Progenitor cell of endocrine pancreas (in vitro differentiated cells): ENCODE results near the gene CNGA2. TPM values are rescaled to one million over a fixed set of nuclear protein-coding genes. Genes with fewer than 3 reads are reported as not detected.
A peak's percentile ranks its signal among the peaks of the same experiment; 100 is the strongest.

ENCODE experiments used
- DNase-seq: peaks from one replicate; pipeline ENCODE4 v3.0.0; 2021; ENCODE audit warnings: low spot score; ENCODE audit not compliant: unreplicated experiment
- H3K27ac Mint-ChIP-seq: 2 replicates; pipeline ENCODE4 v1.8.0; 2021; ENCODE audit warnings: mild to moderate bottlenecking, moderate library complexity, mixed read lengths
- H3K27me3 Mint-ChIP-seq: 2 replicates; pipeline ENCODE4 v1.8.0; 2021; ENCODE audit warnings: mixed read lengths
- H3K36me3 Mint-ChIP-seq: 2 replicates; pipeline ENCODE4 v1.8.0; 2022; ENCODE audit warnings: mixed read lengths; ENCODE audit not compliant: insufficient read depth
- H3K4me1 Mint-ChIP-seq: 2 replicates; pipeline ENCODE4 v1.8.0; 2021; ENCODE audit warnings: low read depth, mixed read lengths
- H3K4me3 Mint-ChIP-seq: 2 replicates; pipeline ENCODE4 v1.8.0; 2021; ENCODE audit warnings: low read depth, mild to moderate bottlenecking, moderate library complexity, mixed read lengths
- H3K9me3 Mint-ChIP-seq: 2 replicates; pipeline ENCODE4 v1.8.0; 2021; ENCODE audit warnings: low read depth, mixed read lengths
- long read RNA-seq: library from polyadenylated mRNA; unstranded; transcript quantifications from one replicate; pipeline ENCODE4 v2.0.0, GENCODE V29; 2020
- total RNA-seq: library from RNA; stranded (reverse); gene quantifications from 2 replicates; pipeline ENCODE4 v1.2.1, GENCODE V29; 2021
- TF ChIP-seq, protein P1 (sequence below): fragments of 200-600 bp; sonication (generic); IDR thresholded peaks from one replicate; pipeline ENCODE4 v1.5.0; 2021; ENCODE audit warnings: antibody characterized with exemption, mild to moderate bottlenecking; ENCODE audit not compliant: unreplicated experiment

Gene CNGA2
- total RNA-seq = not detected in 2 replicates
- long read RNA-seq = 0 reads

DNA sequence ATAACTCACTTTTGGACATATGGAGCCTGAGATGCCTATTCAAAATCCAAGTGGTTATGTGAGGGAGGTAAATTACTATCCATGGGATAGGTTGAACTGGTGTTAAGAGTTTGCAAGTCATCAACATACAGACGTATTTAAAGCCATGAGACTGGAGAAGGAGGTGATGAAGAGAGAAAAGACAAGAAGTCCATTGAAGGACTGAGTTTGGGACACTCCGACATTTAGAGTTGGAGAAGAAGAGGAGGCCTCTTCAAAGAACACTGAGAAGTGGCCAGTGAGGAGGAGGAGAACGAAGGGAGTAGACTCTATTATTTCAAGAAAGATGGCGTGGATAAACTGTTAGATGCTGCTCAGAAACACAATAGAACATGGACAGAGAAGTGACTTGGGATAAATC is at the start of gene CNGA2:
Gene CNGA2, plus strand, starts transcription at position 301 of the 400 bp plus-strand sequence. CDS start 3,738 bp downstream, outside the sequence.
- H3K4me1 Mint-ChIP-seq = no peaks in the 10 kb centered on the region
- H3K36me3 Mint-ChIP-seq = no peaks in the 10 kb centered on the region
- H3K27ac Mint-ChIP-seq = no peak within 1 kb of the TSS
- H3K4me3 Mint-ChIP-seq = no peak within 1 kb of the TSS
- peaks cover 18% of the 10 kb centered on the region for H3K9me3 Mint-ChIP-seq
- H3K27me3 Mint-ChIP-seq = peaks cover 12% of the 10 kb centered on the region
- no peak for DNase-seq
- TF ChIP-seq, protein P1, sequence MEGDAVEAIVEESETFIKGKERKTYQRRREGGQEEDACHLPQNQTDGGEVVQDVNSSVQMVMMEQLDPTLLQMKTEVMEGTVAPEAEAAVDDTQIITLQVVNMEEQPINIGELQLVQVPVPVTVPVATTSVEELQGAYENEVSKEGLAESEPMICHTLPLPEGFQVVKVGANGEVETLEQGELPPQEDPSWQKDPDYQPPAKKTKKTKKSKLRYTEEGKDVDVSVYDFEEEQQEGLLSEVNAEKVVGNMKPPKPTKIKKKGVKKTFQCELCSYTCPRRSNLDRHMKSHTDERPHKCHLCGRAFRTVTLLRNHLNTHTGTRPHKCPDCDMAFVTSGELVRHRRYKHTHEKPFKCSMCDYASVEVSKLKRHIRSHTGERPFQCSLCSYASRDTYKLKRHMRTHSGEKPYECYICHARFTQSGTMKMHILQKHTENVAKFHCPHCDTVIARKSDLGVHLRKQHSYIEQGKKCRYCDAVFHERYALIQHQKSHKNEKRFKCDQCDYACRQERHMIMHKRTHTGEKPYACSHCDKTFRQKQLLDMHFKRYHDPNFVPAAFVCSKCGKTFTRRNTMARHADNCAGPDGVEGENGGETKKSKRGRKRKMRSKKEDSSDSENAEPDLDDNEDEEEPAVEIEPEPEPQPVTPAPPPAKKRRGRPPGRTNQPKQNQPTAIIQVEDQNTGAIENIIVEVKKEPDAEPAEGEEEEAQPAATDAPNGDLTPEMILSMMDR = no peak

DNA sequence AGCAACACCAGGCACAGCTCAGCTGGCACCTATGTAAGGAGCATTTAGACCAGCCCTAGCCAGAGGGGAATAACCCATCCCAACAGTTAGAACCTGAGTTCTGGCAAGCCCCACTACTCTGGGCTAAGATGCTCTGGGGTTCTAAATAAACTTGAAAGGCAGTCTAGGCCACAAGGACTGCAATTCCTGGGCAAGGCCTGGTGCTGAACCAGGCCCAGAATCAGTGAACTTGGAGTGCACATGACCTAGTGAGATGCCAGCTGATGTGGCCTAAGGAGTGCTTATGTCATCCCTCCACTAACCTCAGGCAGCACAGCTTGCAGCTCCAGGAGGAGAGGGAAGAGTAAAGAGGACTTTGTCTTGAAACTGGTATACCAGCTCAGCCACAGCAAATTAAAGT is 46.9 kb upstream of the CNGA2 start:
- Mint-ChIP-seq H3K27ac (no peak overlapping the region), H3K27me3 (peaks cover 7% of the 10 kb centered on the region), H3K4me1 (no peaks in the 10 kb centered on the region), H3K9me3 (peaks cover 4% of the 10 kb centered on the region), H3K36me3 (no peaks in the 10 kb centered on the region), H3K4me3 (no peak overlapping the region)
- DNase-seq = no peak
- TF ChIP-seq, protein P1 = no peak

DNA sequence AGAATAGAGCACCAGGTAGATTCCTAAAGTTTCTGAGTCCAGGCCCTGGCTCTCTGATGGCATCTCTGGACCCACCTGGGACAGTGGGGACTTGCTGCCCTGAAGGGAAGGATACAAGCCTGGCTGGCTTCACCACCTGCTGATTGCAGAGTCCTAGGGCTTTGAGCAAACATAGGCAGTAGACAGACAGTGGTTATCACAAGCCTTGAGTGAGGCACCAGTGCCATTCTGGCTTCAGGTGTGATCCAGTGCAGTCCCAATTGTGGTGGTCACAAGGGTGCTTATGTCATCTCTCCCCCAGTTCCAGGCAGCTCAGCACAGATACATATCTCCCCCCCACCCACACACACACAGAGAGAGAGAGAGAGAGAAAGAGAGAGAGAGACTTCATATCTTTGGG is 45.9 kb upstream of the CNGA2 start:
- no peaks in the 10 kb centered on the region for H3K4me1 Mint-ChIP-seq
- peaks cover 10% of the 10 kb centered on the region for H3K9me3 Mint-ChIP-seq
- peaks cover 17% of the 10 kb centered on the region for H3K27me3 Mint-ChIP-seq

DNA sequence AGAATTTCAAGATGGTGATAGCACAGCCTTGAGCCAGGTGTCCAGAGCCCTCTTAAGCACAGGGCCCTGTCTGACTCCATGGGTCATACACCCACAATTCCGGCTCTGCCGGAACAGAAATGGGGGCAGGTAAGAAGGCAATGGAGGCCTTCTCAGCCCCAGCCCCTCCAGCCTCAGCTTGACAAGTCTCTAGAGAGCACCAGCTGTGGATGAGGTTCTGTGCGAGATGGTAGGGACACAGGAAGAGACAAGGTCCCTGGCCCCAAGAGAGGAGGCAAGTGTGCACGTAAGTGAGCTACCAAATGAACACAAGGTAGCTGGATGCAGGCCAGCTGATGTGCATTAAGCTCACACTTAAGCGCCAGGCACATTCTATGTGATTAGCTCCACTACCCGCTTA is 41.7 kb upstream of the CNGA2 start:
- DNase-seq = no peak
- H3K36me3 Mint-ChIP-seq = peaks cover 2% of the 10 kb centered on the region
- TF ChIP-seq, protein P1 = no peak
- peaks cover 20% of the 10 kb centered on the region for H3K9me3 Mint-ChIP-seq
- no peak overlapping the region for H3K4me3 Mint-ChIP-seq
- H3K27ac Mint-ChIP-seq = no peak overlapping the region
- peaks cover 5% of the 10 kb centered on the region for H3K4me1 Mint-ChIP-seq
- peaks cover 16% of the 10 kb centered on the region for H3K27me3 Mint-ChIP-seq

More for the DNA sequence above, 45.9 kb upstream of the CNGA2 start:
- Mint-ChIP-seq H3K27ac (no peak overlapping the region), H3K4me3 (no peak overlapping the region), H3K36me3 (peaks cover 2% of the 10 kb centered on the region)
- DNase-seq = no peak
- TF ChIP-seq, protein P1 = no peak

DNA sequence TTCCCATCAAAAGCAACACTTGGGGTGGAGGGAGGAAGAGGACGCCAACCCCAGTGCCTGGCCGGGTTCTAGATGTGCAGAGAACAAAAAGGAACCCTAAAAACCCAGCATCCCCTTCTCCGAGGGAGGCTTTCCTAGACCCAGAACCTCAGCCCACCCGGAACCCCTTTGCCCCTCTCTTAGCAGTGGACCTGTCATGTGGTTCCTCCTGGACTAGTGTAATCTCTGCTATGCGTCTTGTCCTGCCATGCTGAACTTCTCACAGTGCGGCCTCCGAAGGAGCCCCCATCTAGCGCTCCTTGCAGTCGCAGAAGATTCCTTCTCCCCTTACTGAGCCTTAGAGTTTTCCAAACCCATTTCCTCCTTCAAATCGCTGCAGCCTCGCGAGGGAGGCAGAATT is 40.4 kb upstream of the CNGA2 start:
- no peak overlapping the region for H3K27ac Mint-ChIP-seq
- TF ChIP-seq, protein P1 = no peak
- H3K36me3 Mint-ChIP-seq = peaks cover 2% of the 10 kb centered on the region
- no peak for DNase-seq
- peaks cover 24% of the 10 kb centered on the region for H3K9me3 Mint-ChIP-seq
- peaks cover 5% of the 10 kb centered on the region for H3K4me1 Mint-ChIP-seq
- peaks cover 16% of the 10 kb centered on the region for H3K27me3 Mint-ChIP-seq
- peak overlapping the region; percentile 58 for H3K4me3 Mint-ChIP-seq
